Hepatocyte (in vitro differentiated cells): Measurements from ENCODE around the gene MRPS23. TPM values are rescaled to one million over a fixed set of nuclear protein-coding genes. Genes with fewer than 3 reads are reported as not detected.

Experiments
- DNase-seq: peaks from one replicate; pipeline ENCODE4 v3.0.0-alpha.2; 2016; ENCODE audit warnings: low spot score
- H2AFZ ChIP-seq: fragments of 200-600 bp; sonication (generic); 2 replicates; pipeline ENCODE4 v1.6.0; 2016; ENCODE audit warnings: antibody characterized with exemption, mild to moderate bottlenecking
- H3K27ac ChIP-seq: fragments of 200-600 bp; sonication (generic); 2 replicates; pipeline ENCODE4 v1.5.1; 2016; ENCODE audit warnings: mild to moderate bottlenecking
- H3K27me3 ChIP-seq: fragments of 200-600 bp; sonication (generic); 2 replicates; pipeline ENCODE4 v1.6.1; 2016
- H3K36me3 ChIP-seq: fragments of 200-600 bp; sonication (generic); replicated peaks from 2 replicates; pipeline ENCODE4 v1.5.1; 2016; ENCODE audit warnings: low read depth; ENCODE audit not compliant: insufficient read depth
- H3K4me1 ChIP-seq: fragments of 200-600 bp; sonication (generic); 2 replicates; pipeline ENCODE4 v1.5.1; 2016; ENCODE audit warnings: mild to moderate bottlenecking, moderate library complexity; ENCODE audit not compliant: insufficient read depth
- H3K4me2 ChIP-seq: fragments of 200-600 bp; sonication (generic); 2 replicates; pipeline ENCODE4 v1.6.0; 2016
- H3K4me3 ChIP-seq: fragments of 200-600 bp; sonication (generic); 2 replicates; pipeline ENCODE4 v1.5.1; 2016; ENCODE audit warnings: mild to moderate bottlenecking
- H3K79me2 ChIP-seq: fragments of 200-600 bp; sonication (generic); 2 replicates; pipeline ENCODE4 v1.6.0; 2017; ENCODE audit warnings: mild to moderate bottlenecking
- H3K9me2 ChIP-seq: fragments of 200-600 bp; sonication (generic); replicated peaks from 2 replicates; pipeline ENCODE4 v1.6.0; 2017; ENCODE audit warnings: mild to moderate bottlenecking; ENCODE audit not compliant: insufficient read depth
- H3K9me3 ChIP-seq: fragments of 200-600 bp; sonication (generic); 2 replicates; pipeline ENCODE4 v1.5.1; 2016; ENCODE audit warnings: low read depth, mild to moderate bottlenecking
- H4K20me1 ChIP-seq: fragments of 200-600 bp; sonication (generic); 2 replicates; pipeline ENCODE4 v1.6.0; 2016; ENCODE audit warnings: mild to moderate bottlenecking; ENCODE audit not compliant: insufficient read depth, poor library complexity, severe bottlenecking
- CTCF ChIP-seq: fragments of 200-600 bp; sonication (generic); IDR thresholded peaks from 2 replicates; pipeline ENCODE4 v1.5.1; 2016; ENCODE audit warnings: antibody characterized with exemption, mild to moderate bottlenecking; ENCODE audit not compliant: poor library complexity
- EZH2 ChIP-seq: fragments of 200-600 bp; sonication (generic); IDR thresholded peaks from 2 replicates; pipeline ENCODE4 v1.6.1; 2016; ENCODE audit warnings: antibody characterized with exemption, mild to moderate bottlenecking, borderline replicate concordance
- EZH2phosphoT487 ChIP-seq: fragments of 200-600 bp; sonication (generic); IDR thresholded peaks from one replicate; pipeline ENCODE4 v1.6.1; 2018; ENCODE audit warnings: antibody characterized with exemption, mild to moderate bottlenecking, low read depth, moderate library complexity; ENCODE audit not compliant: unreplicated experiment, severe bottlenecking
- WGBS: methylation state at CpG from one replicate; pipeline ENCODE4 v1.1.6; 2016; ENCODE audit warnings: low lambda C conversion rate; ENCODE audit errors: missing lambda C conversion rate; 5-methylcytosine and 5-hydroxymethylcytosine counted together
- polyA plus RNA-seq: library from polyadenylated mRNA; unstranded; fragments of >200 nt; fragmentation: Nextera tagmentation; extraction: Ambion mirVana; gene quantifications from 2 replicates; pipeline ENCODE4 v1.2.1, GENCODE V29; 2016
- total RNA-seq: library from RNA; depleted of rRNA; stranded (reverse); fragments of >200 nt; gene quantifications from 2 replicates; pipeline ENCODE4 v1.2.3, GENCODE V29; 2014

The MRPS23 gene
- total and polyA plus RNA-seq, 2 experiments from 2014 or later, result 21.9 to 44.2 TPM

- Histone ChIP-seq H3K4me2 (no peak overlapping the region), H4K20me1 (no peaks in the 10 kb centered on the region), H2AFZ (no peak overlapping the region), H3K9me3 (no peaks in the 10 kb centered on the region), H3K27ac (peak overlapping the region; percentile 49), H3K9me2 (no peaks in the 10 kb centered on the region), H3K79me2 (no peaks in the 10 kb centered on the region), H3K27me3 (no peaks in the 10 kb centered on the region), H3K36me3 (no peaks in the 10 kb centered on the region), H3K4me3 (no peak overlapping the region), H3K4me1 (peaks cover 43% of the 10 kb centered on the region)
- no peak for DNase-seq
- 35% methylated on average over 6 of the region's 6 CpGs for WGBS
- TF ChIP-seq EZH2 (no peak), EZH2phosphoT487 (no peak), CTCF (no peak)
Measured at GRCh38 chr17:57855391-57856035, 5.7 kb upstream of the MRPS23 start.

GRCh38 chr17:57853695-57854094 lies 3.9 kb upstream of the MRPS23 start:
- Histone ChIP-seq H4K20me1 (no peaks in the 10 kb centered on the region), H3K36me3 (no peaks in the 10 kb centered on the region), H3K9me2 (no peaks in the 10 kb centered on the region), H3K4me1 (peaks cover 47% of the 10 kb centered on the region), H3K4me2 (no peak overlapping the region), H3K79me2 (peaks cover 9% of the 10 kb centered on the region), H3K4me3 (no peak overlapping the region), H3K9me3 (no peaks in the 10 kb centered on the region), H3K27me3 (no peaks in the 10 kb centered on the region), H3K27ac (no peak overlapping the region), H2AFZ (no peak overlapping the region)
- TF ChIP-seq CTCF (no peak), EZH2phosphoT487 (no peak), EZH2 (no peak)
- no peak for DNase-seq
- 88% methylated on average over 8 of the region's 8 CpGs for WGBS

GRCh38 chr17:57852955-57853328 lies 3.1 kb upstream of the MRPS23 start:
- peaks cover 17% of the 10 kb centered on the region for H3K79me2 ChIP-seq
- no peaks in the 10 kb centered on the region for H4K20me1 ChIP-seq
- no peak overlapping the region for H2AFZ ChIP-seq
- WGBS, result 75% methylated on average over 6 of the region's 6 CpGs
- H3K4me2 ChIP-seq, result no peak overlapping the region
- H3K27ac ChIP-seq, result no peak overlapping the region
- H3K9me2 ChIP-seq, result no peaks in the 10 kb centered on the region
- no peak overlapping the region for H3K4me3 ChIP-seq
- peaks cover 48% of the 10 kb centered on the region for H3K4me1 ChIP-seq
- H3K27me3 ChIP-seq, result no peaks in the 10 kb centered on the region
- no peak for TF ChIP-seq EZH2
- no peak for TF ChIP-seq CTCF
- no peak for TF ChIP-seq EZH2phosphoT487
- no peaks in the 10 kb centered on the region for H3K9me3 ChIP-seq
- DNase-seq, result no peak
- no peaks in the 10 kb centered on the region for H3K36me3 ChIP-seq
